ENCODE results near the gene NOD1. TPM values are rescaled to one million over a fixed set of nuclear protein-coding genes. Genes with fewer than 3 reads are reported as not detected.

Gene NOD1
- total RNA-seq, 4 donors from 2014 or later, result 15.6 to 50.4 (median 26.7) TPM

DNA sequence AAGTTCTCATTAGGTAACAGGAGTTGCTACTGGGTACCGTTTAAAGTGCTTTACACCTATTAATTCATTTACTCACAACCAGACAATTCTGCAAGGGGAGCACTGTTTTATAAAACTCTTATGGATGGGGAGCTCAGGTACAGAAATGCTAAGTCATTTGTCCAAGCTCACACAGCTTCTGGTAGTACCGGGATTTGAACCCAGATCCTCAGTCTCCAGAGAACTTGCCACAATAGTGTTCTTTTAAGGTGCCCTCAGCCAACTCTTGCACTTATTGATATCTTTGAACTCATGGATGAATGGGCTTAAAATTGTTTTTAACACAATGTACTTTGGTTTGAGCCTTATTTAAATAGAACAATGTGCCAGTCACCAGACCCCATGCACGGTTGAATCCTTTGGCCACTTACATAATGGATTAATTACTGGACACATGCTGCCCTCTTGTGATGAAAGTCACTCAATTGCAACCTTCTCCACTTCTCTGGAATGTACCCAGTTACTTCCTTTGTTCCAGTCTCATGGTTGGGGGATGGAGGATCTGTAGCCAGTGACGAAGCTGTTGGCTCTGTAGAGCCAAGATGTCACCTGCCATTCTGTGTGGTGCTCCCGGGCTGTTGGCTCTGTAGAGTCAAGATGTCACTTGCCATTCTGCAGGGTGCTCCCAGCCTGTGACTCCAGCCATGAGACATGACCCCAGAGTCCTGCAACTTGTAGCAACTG lies 65.6 kb downstream of the NOD1 start:
- TF ChIP-seq, protein P1, sequence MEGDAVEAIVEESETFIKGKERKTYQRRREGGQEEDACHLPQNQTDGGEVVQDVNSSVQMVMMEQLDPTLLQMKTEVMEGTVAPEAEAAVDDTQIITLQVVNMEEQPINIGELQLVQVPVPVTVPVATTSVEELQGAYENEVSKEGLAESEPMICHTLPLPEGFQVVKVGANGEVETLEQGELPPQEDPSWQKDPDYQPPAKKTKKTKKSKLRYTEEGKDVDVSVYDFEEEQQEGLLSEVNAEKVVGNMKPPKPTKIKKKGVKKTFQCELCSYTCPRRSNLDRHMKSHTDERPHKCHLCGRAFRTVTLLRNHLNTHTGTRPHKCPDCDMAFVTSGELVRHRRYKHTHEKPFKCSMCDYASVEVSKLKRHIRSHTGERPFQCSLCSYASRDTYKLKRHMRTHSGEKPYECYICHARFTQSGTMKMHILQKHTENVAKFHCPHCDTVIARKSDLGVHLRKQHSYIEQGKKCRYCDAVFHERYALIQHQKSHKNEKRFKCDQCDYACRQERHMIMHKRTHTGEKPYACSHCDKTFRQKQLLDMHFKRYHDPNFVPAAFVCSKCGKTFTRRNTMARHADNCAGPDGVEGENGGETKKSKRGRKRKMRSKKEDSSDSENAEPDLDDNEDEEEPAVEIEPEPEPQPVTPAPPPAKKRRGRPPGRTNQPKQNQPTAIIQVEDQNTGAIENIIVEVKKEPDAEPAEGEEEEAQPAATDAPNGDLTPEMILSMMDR (IDR thresholded peaks at IDR 0.05), result peak in 4 of 6 experiments; percentile 48 to 87 (median 72)
- TF ChIP-seq POLR2A (IDR thresholded peaks at IDR 0.05), result no peak
- peak; percentile 49 to 56 for DNase-seq
- no peaks in the 10 kb centered on the region for H3K36me3 ChIP-seq
- H3K4me1 ChIP-seq, result peaks cover 0 to 4% of the 10 kb centered on the region in 2 donors
- no peak overlapping the region for H3K4me3 ChIP-seq (replicated peaks in 1 of 3)
- 52 to 59% methylated on average over 5 of the region's 5 CpGs for WGBS, 2 donors
- no peaks in the 10 kb centered on the region for H3K27me3 ChIP-seq
- intact Hi-C loops (cut with DNase I), result loop anchor here (5.0 kb wide), 1 partner anchor 246 kb away; no protein-coding TSS in a partner anchor
- peak overlapping the region in 2 of 3 donors; percentile 1 to 33 for H3K27ac ChIP-seq
- H3K9me3 ChIP-seq, result no peaks in the 10 kb centered on the region

DNA sequence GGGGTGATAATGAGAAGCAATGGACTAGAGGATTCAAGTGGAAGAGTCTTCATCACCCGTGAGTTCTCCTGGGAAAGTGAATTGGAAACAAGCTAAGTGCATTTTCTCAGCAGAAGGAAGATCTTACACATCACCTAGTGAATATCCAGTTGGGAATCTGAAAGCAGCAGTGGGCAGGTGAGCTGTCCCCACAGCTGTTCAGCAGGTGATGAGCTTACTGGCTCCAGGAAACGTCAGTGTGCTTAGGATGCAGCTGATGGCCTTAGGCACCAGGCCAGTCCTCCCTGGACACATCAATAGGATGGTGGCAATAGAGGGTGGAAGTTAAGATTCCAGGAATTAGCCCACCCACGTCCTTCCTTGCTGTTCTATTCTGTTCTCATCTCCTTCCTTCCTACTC lies 66.7 kb downstream of the NOD1 start:
- intact Hi-C loops (cut with DNase I), result loop anchor here (5.0 kb wide), 1 partner anchor 245 kb away; no protein-coding TSS in a partner anchor
- no peaks in the 10 kb centered on the region for H3K36me3 ChIP-seq
- TF ChIP-seq, protein P1 (IDR thresholded peaks at IDR 0.05), result no peak
- TF ChIP-seq POLR2A (IDR thresholded peaks at IDR 0.05), result no peak

DNA sequence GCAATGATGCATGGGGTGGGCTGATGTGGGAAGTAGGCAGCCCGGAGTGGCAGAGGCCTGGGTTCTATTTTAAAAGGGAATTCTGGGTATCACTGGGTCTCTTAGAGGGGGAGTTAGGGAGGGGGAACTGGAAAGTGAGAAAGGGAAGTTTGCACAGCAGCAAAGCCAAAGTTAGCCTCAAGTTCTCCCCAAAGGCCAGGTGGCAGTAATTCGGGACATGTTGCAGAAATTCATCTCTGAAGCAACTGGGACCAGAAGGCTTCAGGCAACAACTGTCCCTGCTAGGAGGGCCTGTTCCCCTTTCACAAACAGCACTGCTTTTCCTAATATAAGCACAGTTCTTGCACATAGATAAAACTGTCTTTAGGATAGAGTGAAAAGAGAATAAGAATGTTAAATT lies 67.4 kb downstream of the NOD1 start:
- DNase-seq, result no peak
- H3K9me3 ChIP-seq, result no peaks in the 10 kb centered on the region
- H3K4me3 ChIP-seq (replicated peaks in 1 of 3), result no peak overlapping the region
- no peak overlapping the region for H3K27ac ChIP-seq
- intact Hi-C loops (cut with DNase I), result loop anchor here (5.0 kb wide), 1 partner anchor 244 kb away; no protein-coding TSS in a partner anchor
- 81 to 85% methylated on average over 2 of the region's 2 CpGs for WGBS, 2 donors
- H3K36me3 ChIP-seq, result no peaks in the 10 kb centered on the region
- TF ChIP-seq, protein P1 (IDR thresholded peaks at IDR 0.05), result no peak
- no peak for TF ChIP-seq POLR2A (IDR thresholded peaks at IDR 0.05)
- no peaks in the 10 kb centered on the region for H3K27me3 ChIP-seq
- peaks cover 0 to 4% of the 10 kb centered on the region in 2 donors for H3K4me1 ChIP-seq

More for the DNA sequence above, 66.7 kb downstream of the NOD1 start:
- H3K27me3 ChIP-seq, result no peaks in the 10 kb centered on the region
- peaks cover 0 to 4% of the 10 kb centered on the region in 2 donors for H3K4me1 ChIP-seq
- no peak overlapping the region for H3K4me3 ChIP-seq (replicated peaks in 1 of 3)
- H3K27ac ChIP-seq, result no peak overlapping the region
- no peaks in the 10 kb centered on the region for H3K9me3 ChIP-seq
- DNase-seq, result no peak
- WGBS, 2 donors, result 70 to 84% methylated on average over 3 of the region's 3 CpGs

DNA sequence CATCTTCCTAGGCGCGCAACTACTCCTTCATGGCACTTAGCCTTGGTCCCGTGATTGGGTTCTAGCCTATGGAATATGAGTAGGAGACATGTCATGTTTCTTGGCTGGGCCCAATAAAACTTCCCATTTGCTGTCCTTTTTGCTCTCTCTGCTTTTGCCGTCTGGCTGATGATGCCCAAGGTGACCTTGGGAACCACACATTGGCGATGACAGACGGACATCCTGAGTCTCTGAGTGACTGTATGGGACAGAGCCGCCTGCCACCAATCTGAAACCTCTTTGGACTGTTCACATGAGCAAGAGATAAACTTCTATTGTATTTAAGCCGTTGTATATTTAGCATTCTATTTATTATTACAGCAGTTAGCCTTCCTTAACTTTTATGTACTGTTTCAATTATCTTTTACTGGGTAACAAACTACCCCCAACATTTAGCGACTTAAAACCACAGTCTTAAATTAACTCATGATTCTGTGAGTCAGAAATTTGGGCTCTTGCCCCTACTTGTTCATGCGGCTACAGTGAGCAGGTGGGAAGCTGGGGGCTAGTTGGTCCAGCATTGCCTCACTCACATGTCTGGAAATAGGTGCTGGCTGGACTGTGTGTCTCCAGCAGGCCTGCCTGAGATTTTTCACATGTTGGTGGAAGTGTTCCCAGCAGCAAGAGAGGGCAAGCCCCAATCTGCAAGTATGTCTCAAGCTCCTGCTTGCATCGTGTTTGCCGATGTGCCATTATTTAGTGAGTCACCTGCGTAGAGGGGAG lies 71.7 kb downstream of the NOD1 start:
- Histone ChIP-seq H3K27me3 (no peaks in the 10 kb centered on the region), H3K4me3 (replicated peaks in 1 of 3) (no peak overlapping the region), H3K4me1 (peaks cover 0 to 5% of the 10 kb centered on the region in 2 donors), H3K9me3 (no peaks in the 10 kb centered on the region), H3K36me3 (no peaks in the 10 kb centered on the region), H3K27ac (no peak overlapping the region)
- intact Hi-C loops (cut with DNase I), result loop anchor here (10.0 kb wide), 1 partner anchor 132 kb away; no protein-coding TSS in a partner anchor
- TF ChIP-seq POLR2A (IDR thresholded peaks at IDR 0.05), result no peak
- DNase-seq, result no peak
- WGBS, 2 donors, result 94 to 95% methylated on average over 13 of the region's 13 CpGs

DNA sequence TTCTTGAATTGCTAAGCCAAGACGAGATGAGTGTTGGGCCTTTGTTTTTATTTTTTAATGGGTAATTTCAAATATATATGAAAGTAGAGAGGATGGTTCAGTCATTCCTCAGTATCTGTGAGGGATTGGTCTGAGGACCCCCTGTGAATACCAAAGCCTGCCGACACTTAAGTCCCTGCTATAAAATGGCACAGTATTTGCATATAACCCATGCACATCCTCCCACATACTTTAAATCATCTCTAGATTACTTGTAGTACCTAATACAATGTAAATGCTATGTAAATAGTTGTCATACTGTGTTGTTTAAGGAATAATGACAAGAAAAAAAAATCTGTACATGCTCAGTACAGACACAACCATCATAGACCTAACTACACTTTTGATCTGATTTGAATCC lies 73.4 kb downstream of the NOD1 start:
- H3K4me1 ChIP-seq, result peaks cover 0 to 5% of the 10 kb centered on the region in 2 donors
- intact Hi-C loops (cut with DNase I), result loop anchor here (10.0 kb wide), 1 partner anchor 130 kb away; no protein-coding TSS in a partner anchor
- no peak overlapping the region for H3K4me3 ChIP-seq (replicated peaks in 1 of 3)
- H3K36me3 ChIP-seq, result no peaks in the 10 kb centered on the region
- DNase-seq, result no peak
- H3K27me3 ChIP-seq, result no peaks in the 10 kb centered on the region
- no peaks in the 10 kb centered on the region for H3K9me3 ChIP-seq
- TF ChIP-seq POLR2A (IDR thresholded peaks at IDR 0.05), result no peak
- TF ChIP-seq, protein P1 (IDR thresholded peaks at IDR 0.05), result no peak
- 95 to 96% methylated on average over 2 of the region's 2 CpGs for WGBS, 2 donors
- H3K27ac ChIP-seq, result no peak overlapping the region
